ENCODE results near the gene TMEM132D.

TMEM132D gene

DNA sequence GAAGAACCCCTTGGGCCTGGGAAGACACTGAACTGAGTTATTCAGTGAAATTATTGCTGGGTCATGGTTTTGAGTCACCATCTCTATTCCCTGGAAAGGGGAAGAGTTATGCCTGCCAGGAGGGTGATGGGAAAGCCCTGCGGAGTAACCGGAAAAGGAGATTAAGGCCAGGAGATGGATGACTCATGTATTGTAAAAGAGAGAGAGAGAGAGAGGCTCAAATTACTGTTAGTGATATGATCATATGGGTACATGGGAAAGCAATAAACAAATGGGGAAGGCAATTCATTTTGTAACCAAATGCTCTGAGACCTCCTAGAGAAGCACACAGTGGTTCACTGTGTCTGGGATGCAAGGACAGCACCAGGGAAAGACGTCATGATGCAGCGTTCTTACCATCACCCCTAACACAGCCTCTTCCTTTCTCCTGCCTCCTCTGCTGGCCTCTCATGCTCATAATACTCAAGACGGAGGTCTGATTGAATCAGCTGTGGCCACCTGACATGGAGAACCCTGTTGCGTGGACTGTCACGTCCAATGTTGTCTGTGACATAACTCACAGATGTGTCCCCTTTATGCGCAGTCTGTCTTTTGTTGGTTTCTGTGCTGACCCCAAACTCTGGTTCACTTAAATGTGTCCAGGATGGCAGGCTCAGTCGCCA, 243.7 kb downstream of the TMEM132D start:
- no peak for ATAC-seq
- DNase-seq, result no peak

DNA sequence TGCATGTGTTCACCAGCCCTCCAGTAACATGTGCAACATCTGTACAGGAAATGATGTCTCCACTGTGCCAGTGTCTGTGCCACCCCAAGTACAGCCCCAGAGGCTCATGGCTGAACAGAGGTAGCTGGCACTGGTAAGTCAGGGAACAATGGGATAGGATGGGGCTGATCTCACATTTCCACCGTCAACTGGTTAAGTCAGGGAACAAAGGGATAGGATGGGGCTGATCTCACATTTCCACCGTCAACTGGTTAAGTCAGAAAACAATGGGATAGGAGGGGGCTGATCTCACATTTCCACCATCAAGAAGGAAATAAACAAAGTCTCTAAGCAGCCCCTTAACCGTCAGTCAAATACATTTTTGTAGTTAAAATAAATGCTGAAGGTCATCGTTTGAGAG, 246.6 kb downstream of the TMEM132D start:
- ATAC-seq, result no peak
- DNase-seq, result no peak

DNA sequence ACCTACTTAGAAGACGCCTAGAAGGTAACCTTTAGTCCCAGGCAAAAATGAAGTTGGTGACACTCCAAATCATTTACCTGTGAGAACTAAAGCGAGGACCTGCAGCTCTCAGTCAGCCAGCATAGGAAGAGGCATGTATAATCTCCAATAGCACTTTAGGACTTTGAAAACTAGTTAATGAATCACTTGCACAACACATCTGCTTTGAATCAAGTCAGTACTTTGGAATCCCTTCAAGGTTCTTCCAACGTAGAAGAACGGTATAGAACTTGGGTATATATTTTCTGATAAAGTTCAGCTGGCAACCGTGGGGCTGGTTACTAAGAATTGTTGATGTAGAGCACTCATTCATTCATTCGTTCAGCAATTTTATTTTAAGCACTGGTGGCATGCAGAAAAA, 251.9 kb downstream of the TMEM132D start:
- ATAC-seq (no peak), DNase-seq (no peak)

DNA sequence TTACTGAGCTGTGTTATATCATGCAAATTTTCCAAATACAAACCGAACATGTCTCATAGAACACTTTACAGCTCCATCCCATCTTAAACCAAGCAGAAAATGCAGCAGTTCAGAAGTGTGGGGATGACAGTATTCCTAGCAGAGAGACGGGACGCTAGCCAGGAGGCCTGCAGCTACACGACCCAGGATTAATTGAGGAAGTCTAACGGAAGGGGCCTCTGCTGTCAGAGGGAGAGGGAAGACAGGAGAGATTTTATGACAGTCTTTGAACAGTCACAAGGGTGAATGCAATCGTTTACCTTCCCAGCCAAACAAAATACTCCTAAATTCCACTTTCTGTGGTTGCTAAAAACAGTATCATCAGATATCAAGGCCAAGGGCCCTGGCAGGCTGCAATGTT, 261.9 kb downstream of the TMEM132D start:
- DNase-seq (no peak), ATAC-seq (no peak)

DNA sequence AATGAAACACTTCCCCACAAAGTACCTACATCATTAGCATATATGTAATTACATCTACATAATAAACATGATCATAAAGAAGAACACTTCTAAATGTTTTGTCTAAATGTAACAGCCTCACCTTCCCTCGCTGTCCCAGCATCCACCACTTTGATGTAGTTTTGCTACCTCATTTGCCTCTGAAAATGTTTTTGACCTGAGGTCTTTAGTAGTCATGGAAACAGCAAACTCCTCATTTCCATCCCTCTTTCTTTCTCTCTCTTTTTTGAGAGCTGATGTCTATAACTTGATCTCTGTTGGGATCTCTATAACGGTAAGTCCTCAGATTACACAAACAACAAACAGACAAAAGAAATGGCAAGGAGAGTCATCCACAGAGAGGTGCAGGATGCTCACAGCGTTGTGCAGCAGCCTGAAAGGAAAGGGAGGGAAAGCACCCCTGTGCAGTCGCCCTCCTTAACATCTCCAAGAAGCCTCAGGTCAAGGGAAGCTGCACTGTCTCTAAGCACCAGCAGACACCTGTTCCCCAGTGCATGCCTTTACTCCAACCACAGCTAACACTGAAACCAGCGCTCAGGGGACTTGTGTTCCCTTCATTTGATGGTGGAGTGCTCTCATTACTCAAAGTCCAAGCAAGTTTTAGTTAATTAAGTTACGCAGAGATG, 268.7 kb downstream of the TMEM132D start:
- ATAC-seq (no peak), DNase-seq (no peak)

DNA sequence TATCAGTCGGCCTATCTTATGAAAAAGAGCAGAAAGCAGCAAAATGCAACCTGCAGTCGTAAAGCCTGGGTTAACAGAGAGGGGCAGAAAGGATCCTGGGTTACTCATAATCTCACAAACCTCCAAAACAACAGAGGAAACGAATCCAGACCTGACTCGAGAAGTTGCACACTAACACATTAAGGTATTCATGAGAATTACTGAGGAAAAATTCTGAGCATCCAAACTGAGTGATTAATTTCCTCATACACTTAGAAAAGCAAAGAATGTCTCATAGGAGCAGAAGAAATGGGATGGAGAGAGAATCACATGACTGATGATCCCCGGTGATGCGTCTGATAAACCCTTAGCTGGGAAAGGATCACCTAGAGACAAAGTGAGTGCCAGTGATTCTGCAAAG, 272.5 kb downstream of the TMEM132D start:
- no peak for ATAC-seq

DNA sequence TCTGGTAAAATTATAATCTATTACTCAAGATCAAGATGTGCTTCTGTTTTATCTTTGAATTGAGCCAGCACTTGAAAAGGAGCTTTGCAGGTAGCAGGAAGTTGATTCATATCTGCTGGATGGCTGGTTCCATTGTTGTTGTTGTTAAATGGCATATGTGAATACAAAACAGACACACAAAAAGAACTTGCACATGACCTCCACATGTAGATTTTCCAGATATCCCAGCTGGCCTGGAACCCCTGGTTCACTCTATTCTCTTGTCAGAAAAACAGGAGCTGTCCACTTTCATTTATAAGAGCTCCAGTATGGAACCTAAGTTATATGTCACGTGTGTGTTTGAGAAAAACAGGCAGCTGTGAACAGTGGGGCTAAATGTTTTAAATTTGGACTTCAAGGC, 273.9 kb downstream of the TMEM132D start:
- DNase-seq, result no peak
- ATAC-seq, result no peak

More for the DNA sequence above, 272.5 kb downstream of the TMEM132D start:
- DNase-seq, result no peak

DNA sequence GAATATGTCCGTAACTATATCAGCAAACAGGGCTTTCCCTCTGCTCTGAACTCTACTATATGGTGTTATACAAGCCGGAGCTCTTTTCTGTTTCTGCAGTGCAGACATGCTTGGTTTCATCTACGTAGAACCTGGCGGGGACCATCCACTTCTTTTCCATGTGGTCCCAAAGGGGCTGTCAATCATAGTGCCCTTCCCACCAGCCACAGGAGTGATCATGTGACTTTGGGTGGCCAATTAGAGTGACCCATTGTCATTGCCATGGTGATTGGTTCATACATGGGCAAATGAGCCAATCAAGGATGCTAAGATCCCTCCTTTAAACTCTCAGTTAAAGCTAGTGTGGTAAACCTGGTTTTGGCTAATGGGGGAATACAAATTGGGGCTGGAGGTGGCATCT, 281.3 kb downstream of the TMEM132D start:
- no peak for ATAC-seq
- no peak for DNase-seq

DNA sequence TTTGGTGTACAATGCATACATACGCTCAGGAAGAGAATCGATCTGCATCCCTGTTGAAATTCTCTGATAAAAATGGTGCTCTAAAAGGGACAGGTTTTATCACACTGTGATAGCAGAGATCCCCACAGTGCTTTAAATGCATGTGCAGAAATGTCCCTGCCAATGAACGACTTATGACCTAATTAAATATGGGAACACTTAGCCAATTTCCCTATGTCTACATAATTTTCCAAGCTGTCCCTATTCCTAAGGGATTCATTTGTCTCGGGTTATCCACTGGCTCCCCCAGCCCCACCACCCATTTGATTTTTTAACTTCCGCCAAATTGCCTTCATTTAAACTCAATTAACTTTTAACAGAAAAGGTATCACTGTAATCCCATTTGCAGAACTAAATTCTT, 284.6 kb downstream of the TMEM132D start:
- no peak for ATAC-seq
- DNase-seq, result no peak

DNA sequence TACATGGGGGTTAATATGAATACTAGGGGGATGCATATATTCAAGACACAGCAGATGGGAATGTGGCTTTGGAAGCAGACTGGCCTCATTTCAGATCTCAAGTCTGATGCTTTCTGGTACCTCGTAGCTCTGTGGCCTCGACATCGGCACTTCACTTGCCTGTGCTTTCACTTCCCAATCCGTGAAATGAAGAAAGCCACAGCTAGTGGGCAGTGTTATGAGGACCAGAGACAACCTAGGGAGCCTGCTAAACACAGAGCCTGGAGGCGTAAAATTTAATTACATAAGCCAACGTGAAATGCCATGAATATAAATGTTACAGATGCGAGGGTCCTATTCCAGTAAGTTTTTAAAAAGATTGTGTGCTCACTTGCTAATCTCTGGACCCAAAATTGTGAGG, 286.0 kb downstream of the TMEM132D start:
- no peak for ATAC-seq
- no peak for DNase-seq

DNA sequence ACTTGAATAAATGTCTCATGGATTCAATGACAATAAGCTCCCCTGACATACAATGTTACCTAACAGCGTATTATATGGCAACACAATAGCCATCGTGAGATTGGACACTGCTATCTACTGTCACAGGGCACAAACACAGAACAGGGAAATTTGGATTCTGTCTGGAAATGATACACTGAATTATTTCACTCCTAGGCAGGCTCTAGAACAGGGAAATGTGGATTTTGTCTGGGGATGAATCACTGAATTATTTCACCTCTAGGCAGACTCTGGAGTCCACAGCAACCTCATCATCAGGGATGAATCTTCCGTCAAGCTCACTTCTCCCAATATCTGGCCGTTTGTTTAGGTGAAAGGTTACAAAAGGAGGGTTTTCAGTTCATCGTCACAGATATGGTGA, 288.8 kb downstream of the TMEM132D start:
- DNase-seq (no peak), ATAC-seq (no peak)

DNA sequence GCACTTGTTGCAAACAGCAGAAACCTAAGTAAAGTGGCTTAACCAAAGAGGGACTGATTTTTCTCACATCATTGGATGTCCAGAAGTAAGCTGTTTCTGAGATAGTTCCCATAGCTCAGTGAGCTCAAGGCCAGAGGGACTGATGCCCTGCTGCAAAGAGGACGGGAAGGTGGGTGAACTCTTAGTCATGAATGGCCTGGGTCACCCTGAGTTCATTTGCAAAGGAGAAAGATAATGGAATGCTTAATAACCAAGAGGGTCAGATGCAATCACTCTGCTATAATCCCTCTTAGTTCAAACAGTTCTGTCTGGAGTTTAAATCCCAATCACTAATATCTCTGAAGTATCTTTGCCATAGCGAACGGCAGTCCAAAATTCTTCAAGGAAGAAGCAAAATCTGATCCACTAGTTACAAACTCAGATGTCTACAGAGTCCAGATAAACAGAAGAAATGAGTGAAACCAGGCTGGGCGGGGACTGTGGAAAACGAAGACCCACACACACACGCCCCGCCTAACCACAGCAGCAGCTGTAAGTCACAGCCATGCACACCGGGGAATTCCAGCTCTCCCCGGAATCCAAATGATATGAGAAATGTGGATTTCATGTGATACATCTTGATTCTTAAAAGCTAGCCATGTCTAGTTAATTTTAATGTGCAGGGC, 289.5 kb downstream of the TMEM132D start:
- ATAC-seq (no peak), DNase-seq (no peak)

DNA sequence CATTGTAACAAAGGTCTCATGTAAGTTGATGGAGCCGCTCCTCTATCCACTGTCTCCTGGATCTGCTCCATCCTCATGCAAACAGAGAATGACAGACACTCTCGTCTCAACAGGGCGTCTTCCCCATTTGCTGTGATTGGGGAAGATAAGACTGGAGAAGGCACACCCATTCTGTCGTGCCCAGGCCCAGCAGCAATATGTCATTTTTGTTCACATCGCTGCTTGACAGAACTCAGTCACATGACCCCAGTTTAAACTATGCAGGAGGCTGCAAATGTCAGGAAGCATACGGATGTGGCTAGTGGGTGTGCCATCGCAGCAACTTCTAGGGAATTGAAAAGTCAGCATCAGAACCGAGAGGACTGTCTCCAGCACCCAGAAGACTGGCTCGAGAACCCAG, 290.5 kb downstream of the TMEM132D start:
- no peak for DNase-seq
- no peak for ATAC-seq

DNA sequence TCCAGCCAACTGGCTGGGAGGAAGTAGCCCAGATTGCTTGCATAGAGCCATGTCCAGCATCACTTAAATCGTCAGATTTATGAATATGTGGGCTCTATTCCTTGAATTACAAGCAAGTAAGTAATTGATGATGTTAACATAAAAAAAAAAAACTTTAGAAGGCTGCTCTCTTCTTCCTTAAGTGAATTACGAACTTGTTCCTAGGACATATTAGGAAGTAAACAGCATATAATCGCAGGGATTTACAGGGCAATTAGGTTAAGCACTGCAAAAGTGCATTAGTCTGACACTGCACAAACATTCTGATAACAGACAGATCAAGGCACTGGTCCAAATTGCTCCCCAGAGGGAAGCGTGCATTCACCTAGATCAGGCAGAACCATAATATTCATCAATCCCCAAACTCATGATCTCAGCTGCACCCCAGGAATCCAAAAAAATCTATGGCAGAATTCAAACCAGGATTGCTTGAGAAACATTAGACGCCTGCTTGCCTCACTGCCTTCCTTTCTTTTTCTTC, 293.2 kb downstream of the TMEM132D start:
- no peak for DNase-seq
- ATAC-seq, result no peak

DNA sequence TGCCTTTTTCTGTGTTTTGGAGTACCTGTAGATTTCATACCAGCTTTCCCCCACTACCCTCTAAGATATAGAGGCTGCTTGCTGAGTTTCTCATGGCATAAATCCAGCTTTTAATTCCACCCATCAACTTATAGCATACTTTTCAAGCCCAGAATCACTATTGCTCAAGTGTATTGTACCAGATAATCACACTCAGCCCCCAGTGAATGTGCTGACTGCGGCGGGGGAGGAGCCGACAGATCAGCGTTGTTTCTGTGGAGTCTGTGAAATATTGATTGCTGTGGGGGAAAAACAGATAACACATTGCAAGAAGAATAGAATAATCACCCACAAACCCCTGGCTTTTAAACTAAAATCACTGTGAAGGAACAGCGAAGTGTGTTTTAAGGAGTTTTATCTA, 296.1 kb downstream of the TMEM132D start:
- ATAC-seq (no peak), DNase-seq (no peak)

DNA sequence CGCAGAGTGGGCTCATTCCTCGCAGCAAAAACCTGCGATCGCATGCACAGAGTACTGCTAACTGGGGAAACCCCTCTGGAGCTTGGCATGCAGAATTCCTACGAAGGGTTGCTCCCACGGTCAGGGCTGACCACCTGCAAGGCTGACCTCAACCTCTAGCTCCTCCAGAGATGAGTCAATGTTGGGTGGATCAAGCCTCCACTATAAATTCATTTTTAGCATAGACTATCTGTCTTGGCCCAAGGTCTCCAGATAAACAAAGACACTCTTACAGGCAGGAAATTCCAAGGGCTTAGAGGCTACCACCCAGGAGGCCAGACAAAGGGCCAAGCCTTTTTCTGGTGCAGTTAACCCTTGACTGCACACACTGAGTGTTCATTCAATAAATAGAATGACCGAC, 296.5 kb downstream of the TMEM132D start:
- ATAC-seq, result no peak

DNA sequence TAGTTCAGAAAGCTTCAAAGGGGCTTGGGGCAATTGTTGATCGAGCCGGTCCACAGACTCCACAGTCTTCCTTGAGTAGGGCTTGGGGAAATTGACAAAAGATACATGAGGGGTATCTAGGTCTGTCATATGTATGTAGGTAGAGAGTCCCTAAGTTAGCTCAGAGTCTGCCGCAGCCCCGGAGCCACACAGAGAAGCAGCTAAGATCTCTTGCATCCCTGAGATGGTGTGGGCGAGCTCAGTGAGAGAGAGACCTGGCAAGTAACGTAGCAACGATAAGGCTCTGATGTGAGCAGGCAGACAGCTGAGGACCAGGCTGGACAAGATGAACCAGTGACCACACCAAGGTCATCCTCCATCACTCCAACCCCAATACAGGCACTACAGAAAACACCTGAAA, 297.6 kb downstream of the TMEM132D start:
- ATAC-seq (no peak), DNase-seq (no peak)

More for the DNA sequence above, 296.5 kb downstream of the TMEM132D start:
- DNase-seq, result no peak

DNA sequence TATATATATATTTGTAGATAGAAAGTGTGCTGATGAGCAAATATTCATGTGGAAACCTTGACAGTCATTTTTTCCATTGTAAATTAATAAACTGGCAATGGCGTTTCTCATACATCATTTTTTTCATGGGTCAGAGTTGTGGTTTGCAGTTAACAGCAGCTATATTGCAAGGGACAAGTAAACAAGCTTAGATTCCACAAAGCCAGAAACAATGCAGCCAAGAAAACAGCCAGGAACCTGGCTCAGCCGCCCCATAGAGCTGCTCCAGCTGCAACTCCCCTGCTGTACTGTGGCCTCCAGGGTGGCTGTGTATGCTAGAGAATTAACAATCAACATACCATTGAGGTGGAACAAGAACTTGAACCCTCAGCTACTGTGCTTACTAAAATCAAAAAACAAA, 298.2 kb downstream of the TMEM132D start:
- ATAC-seq (no peak), DNase-seq (no peak)

DNA sequence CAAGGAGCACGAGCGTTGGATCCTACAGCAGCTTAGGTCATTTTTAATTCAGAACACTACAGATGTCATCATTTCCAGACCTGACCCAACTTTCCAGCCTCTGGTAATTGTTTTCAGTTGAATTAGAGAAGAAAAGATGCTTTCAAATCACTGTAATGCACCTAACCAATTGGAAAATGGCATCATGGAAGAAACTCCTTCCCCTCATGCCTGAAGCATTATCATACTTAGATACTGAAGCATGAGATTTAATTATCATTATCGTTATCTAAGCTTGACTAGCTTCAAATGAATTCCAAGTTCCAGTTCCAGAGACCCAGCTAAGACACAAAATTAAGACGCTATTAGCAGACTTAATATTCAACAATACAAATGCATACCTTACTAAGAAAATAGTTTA, 299.3 kb downstream of the TMEM132D start:
- ATAC-seq (no peak), DNase-seq (no peak)

DNA sequence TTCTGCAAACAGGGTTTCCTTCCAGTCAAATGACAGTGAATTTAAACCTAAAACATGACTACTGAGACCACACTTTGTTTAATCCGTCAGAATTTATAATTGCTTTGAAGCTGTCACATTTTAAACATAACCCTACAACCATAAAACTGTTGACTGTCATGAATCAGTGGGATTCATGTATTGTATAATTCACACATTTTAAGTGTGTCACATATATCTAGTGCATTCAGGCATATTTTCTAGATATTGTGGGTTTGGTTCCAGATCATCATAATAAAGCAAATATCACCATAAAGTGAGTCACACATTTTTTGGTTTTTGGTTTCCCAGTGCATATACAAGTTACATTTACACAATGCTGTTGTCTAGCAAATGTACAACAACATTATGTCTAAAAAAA, 304.4 kb downstream of the TMEM132D start:
- ATAC-seq, result no peak
- no peak for DNase-seq

DNA sequence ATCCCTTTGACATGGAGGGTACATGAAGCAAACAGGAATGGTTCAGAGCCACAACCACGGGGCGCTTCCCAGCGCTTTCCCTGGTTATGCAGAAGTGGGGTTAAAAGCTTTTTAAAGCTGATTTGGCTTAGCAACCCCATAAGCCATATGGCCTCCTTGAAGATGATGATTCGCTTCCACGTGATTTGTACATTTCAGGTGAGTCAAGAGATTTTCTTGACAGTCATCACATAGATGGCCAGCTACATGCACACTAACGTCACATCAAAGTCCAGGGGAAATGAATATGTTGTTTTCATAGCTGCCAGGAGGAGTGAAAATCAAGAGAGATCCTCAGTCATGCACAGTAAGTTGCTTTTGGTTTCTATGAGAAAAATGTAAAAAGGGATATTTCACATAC, 309.7 kb downstream of the TMEM132D start:
- ATAC-seq (no peak), DNase-seq (no peak)

DNA sequence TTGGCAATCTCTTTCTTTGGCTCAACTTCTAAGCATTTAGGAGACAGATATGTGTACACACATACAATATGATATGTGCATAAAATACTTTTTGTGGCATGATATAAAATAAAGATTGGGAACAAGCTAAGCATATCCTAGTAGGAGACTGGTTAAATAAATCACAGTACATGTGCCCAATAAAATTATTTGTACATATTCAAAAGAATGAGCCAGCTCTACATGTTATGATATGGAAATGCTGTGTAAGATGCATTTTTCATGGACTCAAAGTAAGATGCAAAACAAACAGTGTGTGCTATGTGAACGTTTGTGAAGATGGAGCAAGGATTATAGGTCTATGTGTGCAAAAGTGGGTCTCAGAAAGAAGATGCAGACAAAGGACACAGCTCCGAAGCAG, 311.4 kb downstream of the TMEM132D start:
- DNase-seq (no peak), ATAC-seq (no peak)

DNA sequence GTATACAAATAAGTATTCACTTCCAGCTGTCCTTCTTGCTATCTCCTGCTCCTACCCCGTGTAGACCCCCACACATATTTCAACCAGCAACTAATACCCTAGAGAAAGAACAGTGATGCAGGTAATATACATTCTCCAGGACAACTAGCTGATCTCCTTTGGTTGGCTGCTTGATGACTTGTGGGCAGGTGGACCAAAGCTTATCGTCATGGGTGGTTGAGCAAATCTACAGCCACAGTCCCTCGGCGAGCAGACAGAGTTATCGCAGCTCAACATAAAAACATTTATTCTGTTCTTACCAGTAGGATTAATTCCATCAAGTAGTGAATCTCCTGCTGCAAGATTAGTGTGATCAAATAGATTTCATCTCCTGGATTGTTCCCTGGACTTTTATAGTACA, 314.3 kb downstream of the TMEM132D start:
- no peak for ATAC-seq
- no peak for DNase-seq

DNA sequence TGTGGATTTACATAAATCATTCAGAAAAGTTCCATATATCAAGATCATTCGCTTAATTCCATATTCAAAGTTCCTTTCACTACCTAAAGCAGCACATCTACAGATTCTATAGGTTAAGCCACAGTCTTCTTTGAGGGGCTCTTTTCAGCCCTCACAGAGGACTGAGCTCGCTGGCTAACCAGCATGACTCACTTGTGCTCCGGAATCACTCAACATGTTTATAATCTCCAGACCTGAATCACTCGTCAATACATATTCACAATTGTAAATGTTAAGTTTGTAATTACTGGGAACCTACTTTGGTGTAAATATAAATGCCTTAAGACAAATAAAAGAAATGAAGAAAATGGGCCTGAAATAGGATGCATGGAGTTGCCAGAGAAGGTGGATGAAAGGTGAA, 315.7 kb downstream of the TMEM132D start:
- ATAC-seq (no peak), DNase-seq (no peak)
